ENCODE data around the gene LPCAT1. TPM values are rescaled to one million over a fixed set of nuclear protein-coding genes. Genes with fewer than 3 reads are reported as not detected.

LPCAT1 gene, protein sequence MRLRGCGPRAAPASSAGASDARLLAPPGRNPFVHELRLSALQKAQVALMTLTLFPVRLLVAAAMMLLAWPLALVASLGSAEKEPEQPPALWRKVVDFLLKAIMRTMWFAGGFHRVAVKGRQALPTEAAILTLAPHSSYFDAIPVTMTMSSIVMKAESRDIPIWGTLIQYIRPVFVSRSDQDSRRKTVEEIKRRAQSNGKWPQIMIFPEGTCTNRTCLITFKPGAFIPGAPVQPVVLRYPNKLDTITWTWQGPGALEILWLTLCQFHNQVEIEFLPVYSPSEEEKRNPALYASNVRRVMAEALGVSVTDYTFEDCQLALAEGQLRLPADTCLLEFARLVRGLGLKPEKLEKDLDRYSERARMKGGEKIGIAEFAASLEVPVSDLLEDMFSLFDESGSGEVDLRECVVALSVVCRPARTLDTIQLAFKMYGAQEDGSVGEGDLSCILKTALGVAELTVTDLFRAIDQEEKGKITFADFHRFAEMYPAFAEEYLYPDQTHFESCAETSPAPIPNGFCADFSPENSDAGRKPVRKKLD
- total RNA-seq (2016; rRNA removed; fragmentation: Illumina TruSeq; extraction: Trizol): 16.0 and 29.8 TPM in 2 replicates
- total RNA-seq (2016; cell fraction: cytosol; rRNA removed; fragmentation: Illumina TruSeq; extraction: Trizol; ENCODE audit: low read depth): 5.1 and 9.2 TPM in 2 replicates
- total RNA-seq (2016; cell fraction: insoluble cytoplasmic fraction; rRNA removed; fragmentation: Illumina TruSeq; extraction: Trizol): 14.3 and 34.5 TPM in 2 replicates
- total RNA-seq (2016; cell fraction: membrane; rRNA removed; fragmentation: Illumina TruSeq; extraction: Trizol): 14.8 and 16.4 TPM in 2 replicates
- total RNA-seq (2016; cell fraction: nucleus; rRNA removed; fragmentation: Illumina TruSeq; extraction: Trizol): 37.9 and 47.2 TPM in 2 replicates
- polyA plus RNA-seq (2011; rRNA removed): 90.6 and 115 TPM in 2 replicates
- 65.4 and 69.9 TPM in 2 replicates for polyA plus RNA-seq (2011; cell fraction: cytosol; rRNA removed)
- polyA plus RNA-seq (2011; cell fraction: nucleus; rRNA removed): 330 and 361 TPM in 2 replicates
- polyA plus RNA-seq (2012): 104 and 122 TPM in 2 replicates
- polyA plus RNA-seq (2016; cell fraction: cytosol; fragmentation: Illumina TruSeq; extraction: Trizol; ENCODE audit: low read depth): 3.8 and 4.2 TPM in 2 replicates
- polyA plus RNA-seq (2016; cell fraction: insoluble cytoplasmic fraction; fragmentation: Illumina TruSeq; extraction: Trizol; ENCODE audit: low read depth): 18.3 and 19.5 TPM in 2 replicates
- 9.2 and 10.4 TPM in 2 replicates for polyA plus RNA-seq (2016; cell fraction: membrane; fragmentation: Illumina TruSeq; extraction: Trizol; ENCODE audit: low read depth)
- 89.7 and 92.4 TPM in 2 replicates for polyA plus RNA-seq (2016; cell fraction: nucleus; fragmentation: Illumina TruSeq; extraction: Trizol; ENCODE audit: insufficient read depth, low read depth)
- 56.1 and 65.1 TPM in 2 replicates for polyA minus RNA-seq (2011; rRNA and poly(A)+ RNA removed; ENCODE audit: low replicate concordance)
- 44.6 and 51.7 TPM in 2 replicates for polyA minus RNA-seq (2011; cell fraction: cytosol; rRNA and poly(A)+ RNA removed)
- 90.3 and 92.4 TPM in 2 replicates for polyA minus RNA-seq (2011; cell fraction: nucleus; rRNA and poly(A)+ RNA removed)
- Bru-seq, nascent RNA: percentile 65 among the genes with signal in this experiment
- percentile 74 among the genes with signal in this experiment for BruChase-seq, experiment 1, labeled RNA remaining after a 6-hour chase
- percentile 71 among the genes with signal in this experiment for BruChase-seq, experiment 2, labeled RNA remaining after a 2-hour chase
- long read RNA-seq, experiment 1, transcript LPCAT1-201 (14 exons, 3,966 nt): major isoform, 8 of 19 reads
- long read RNA-seq, experiment 1, partial matches to known transcripts: 11 of 19 reads
- long read RNA-seq, experiment 1, other reads (novel, unspliced or antisense): 0 of 19 reads
- long read RNA-seq, experiment 2, transcript LPCAT1-201 (14 exons, 3,966 nt): major isoform, 16 of 60 reads
- long read RNA-seq, experiment 2, partial matches to known transcripts: 3 of 60 reads
- long read RNA-seq, experiment 2, other reads (novel, unspliced or antisense): 41 of 60 reads

GRCh38 chr5:1523793-1524480 is at the start of gene LPCAT1:
Gene LPCAT1, minus strand, starts transcription at chr5:1523960. Its CDS starts 116 bp downstream, at chr5:1523844.
- H3K9me3 ChIP-seq (ENCODE audit: low read length): no peaks in the 10 kb centered on the region
- H3K4me2 ChIP-seq (ENCODE audit: low read depth, low read length): peak within 1 kb of the TSS; percentile 90
- peaks cover 9 to 20% of the 10 kb centered on the region in 2 experiments for H3K36me3 ChIP-seq (replicated peaks in 1 of 2; ENCODE audit: control insufficient read depth in 1 of 2, insufficient read depth in 2 of 2, low read length in 2 of 2)
- ATAC-seq (peak; percentile 76), DNase-seq (ENCODE audit: low spot score) (peak; percentile 30), FAIRE-seq (no peak)
- H4K20me1 ChIP-seq (ENCODE audit: insufficient read depth, low read length): peaks cover 21% of the 10 kb centered on the region; the same call in 1 of the 2 replicates
- H3K9ac ChIP-seq (ENCODE audit: insufficient read depth, low read depth, low read length): peak within 1 kb of the TSS; percentile 76
- intact Hi-C loops (cut with micrococcal nuclease; ENCODE audit: unreplicated experiment): loop anchor here (1.0 to 5.0 kb wide), 2 partner anchors 41 to 68 kb away; no protein-coding TSS in a partner anchor
- BruUV-seq (replicated peaks): TSS peak; percentile 94
- 5% methylated on average over 4 of the region's 85 CpGs for WGBS (ENCODE audit: low lambda C conversion rate)
- peak within 1 kb of the TSS; percentile 81 to 94 (median 90) for H3K4me3 ChIP-seq (replicated peaks in 1 of 3; ENCODE audit: insufficient read depth in 1 of 3, low read depth in 2 of 3, low read length in 3 of 3)
- H2AFZ ChIP-seq (ENCODE audit: low read length): no peak within 1 kb of the TSS
- H3K4me1 ChIP-seq (ENCODE audit: insufficient read depth, low read length): peaks cover 54% of the 10 kb centered on the region
- H3K79me2 ChIP-seq (ENCODE audit: insufficient read depth, low read length): peaks cover 40% of the 10 kb centered on the region
- peak within 1 kb of the TSS; percentile 66 for H3K27ac ChIP-seq (ENCODE audit: extremely low read length, insufficient read depth, low read length)
- POLR2A ChIA-PET: interaction anchor here (0.8 to 2.8 kb wide), 7 partner anchors 13 to 70 kb away, joined by 3 to 14 read pairs (median 8); no protein-coding TSS in a partner anchor
- no peaks in the 10 kb centered on the region for H3K27me3 ChIP-seq (ENCODE audit: control insufficient read depth in 1 of 2, insufficient read depth in 2 of 2, low read length in 2 of 2)
- CTCF ChIA-PET (ENCODE audit: low intra/inter-chr PET ratio, low total read pairs): no interaction called here
- in situ Hi-C loops (cut with HindIII; ENCODE audit: extremely low pct_ligation_motif_present, low pct_unique_long_range_greater_than_20kb): loop anchor here (5.0 to 25.0 kb wide), 2 partner anchors 38 to 113 kb away; no protein-coding TSS in a partner anchor
- TF ChIP-seq JDP2 (CRISPR knock-in tag; IDR thresholded peaks at IDR 0.05; ENCODE audit: borderline replicate concordance) (no peak), GABPA (IDR thresholded peaks at IDR 0.05; ENCODE audit: low read depth, low read length) (no peak), GABPA (CRISPR knock-in tag; IDR thresholded peaks at IDR 0.05; ENCODE audit: low read depth) (no peak), ZNF616 (CRISPR knock-in tag; IDR thresholded peaks at IDR 0.05; ENCODE audit: low read depth) (no peak), DDIT3 (CRISPR knock-in tag; IDR thresholded peaks at IDR 0.05) (no peak), ERF (CRISPR knock-in tag; IDR thresholded peaks at IDR 0.05) (peak; percentile 31; the same call in 1 of the 2 replicates), SAFB2 (CRISPR knock-in tag; IDR thresholded peaks at IDR 0.05; ENCODE audit: borderline replicate concordance, low read depth) (no peak), MXI1 (IDR thresholded peaks at IDR 0.05; ENCODE audit: borderline replicate concordance, low read depth, low read length) (no peak), ATF7 (IDR thresholded peaks at IDR 0.05) (no peak), ATF7 (CRISPR knock-in tag; IDR thresholded peaks at IDR 0.05) (0 out of 2 replicates have a peak, but pooled peaks have one; percentile 26), DNMT1 (CRISPR knock-in tag; IDR thresholded peaks at IDR 0.05) (peak; percentile 29; the same call in 1 of the 2 replicates)
- TF ChIP-seq, protein P1, sequence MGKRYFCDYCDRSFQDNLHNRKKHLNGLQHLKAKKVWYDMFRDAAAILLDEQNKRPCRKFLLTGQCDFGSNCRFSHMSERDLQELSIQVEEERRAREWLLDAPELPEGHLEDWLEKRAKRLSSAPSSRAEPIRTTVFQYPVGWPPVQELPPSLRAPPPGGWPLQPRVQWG (CRISPR knock-in tag; IDR thresholded peaks at IDR 0.05; ENCODE audit: borderline replicate concordance, low read depth): no peak
- TF ChIP-seq, protein P2, sequence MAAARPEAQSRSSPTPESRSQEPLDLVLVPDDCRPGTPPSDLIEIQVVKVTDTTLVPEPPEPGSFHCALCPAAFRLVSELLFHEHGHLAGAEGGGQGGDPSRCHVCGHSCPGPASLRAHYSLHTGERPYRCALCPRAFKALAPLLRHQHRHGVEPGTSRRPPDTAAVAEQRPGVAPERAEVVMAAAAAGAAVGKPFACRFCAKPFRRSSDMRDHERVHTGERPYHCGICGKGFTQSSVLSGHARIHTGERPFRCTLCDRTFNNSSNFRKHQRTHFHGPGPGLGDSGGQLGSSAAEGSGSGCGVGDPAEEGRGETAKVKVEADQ (CRISPR knock-in tag; IDR thresholded peaks at IDR 0.05; ENCODE audit: borderline replicate concordance): no peak

Data from HepG2 (cell line).